Activated naive CD8-positive, alpha-beta T cell treated with anti-CD3 and anti-CD28 coated beads, Interleukin-2, amount 50 U/mL, for 24 hours (primary cell): ENCODE data around the gene ASB18.

Experiments
- ATAC-seq: fragments of 150-1000 bp; cut with Tn5 transposase; one replicate; pipeline ENCODE4 v1.10.0; 2021
- DNase-seq: peaks from one replicate; pipeline ENCODE4 v3.0.0; 2021
- H3K27ac Mint-ChIP-seq: one replicate; pipeline ENCODE4 v1.8.0; 2021; ENCODE audit warnings: mild to moderate bottlenecking, mixed read lengths
- H3K27me3 Mint-ChIP-seq: one replicate; pipeline ENCODE4 v1.8.0; 2021; ENCODE audit warnings: mixed read lengths
- H3K36me3 Mint-ChIP-seq: one replicate; pipeline ENCODE4 v1.8.0; 2021; ENCODE audit warnings: low read depth, mixed read lengths
- H3K4me1 Mint-ChIP-seq: one replicate; pipeline ENCODE4 v1.8.0; 2021; ENCODE audit warnings: mixed read lengths
- H3K4me3 Mint-ChIP-seq: one replicate; pipeline ENCODE4 v1.8.0; 2021; ENCODE audit warnings: mild to moderate bottlenecking, moderate library complexity, mixed read lengths
- H3K9me3 Mint-ChIP-seq: one replicate; pipeline ENCODE4 v1.8.0; 2021; ENCODE audit warnings: mixed read lengths

The ASB18 gene

GRCh38 chr2:236261452-236261851 is 2.8 kb downstream of the ASB18 start:
- H3K4me1 Mint-ChIP-seq = no peaks in the 10 kb centered on the region
- H3K9me3 Mint-ChIP-seq = peaks cover 7% of the 10 kb centered on the region
- ATAC-seq = no peak
- H3K4me3 Mint-ChIP-seq = no peak overlapping the region
- no peak overlapping the region for H3K27ac Mint-ChIP-seq
- peaks cover 7% of the 10 kb centered on the region for H3K27me3 Mint-ChIP-seq
- H3K36me3 Mint-ChIP-seq = no peaks in the 10 kb centered on the region
- DNase-seq = no peak

GRCh38 chr2:236259371-236259770 is 4.8 kb downstream of the ASB18 start:
- peaks cover 7% of the 10 kb centered on the region for H3K9me3 Mint-ChIP-seq
- H3K4me3 Mint-ChIP-seq = no peak overlapping the region
- DNase-seq = no peak
- H3K27me3 Mint-ChIP-seq = peaks cover 5% of the 10 kb centered on the region
- no peak for ATAC-seq
- no peaks in the 10 kb centered on the region for H3K36me3 Mint-ChIP-seq
- no peaks in the 10 kb centered on the region for H3K4me1 Mint-ChIP-seq
- no peak overlapping the region for H3K27ac Mint-ChIP-seq

- Mint-ChIP-seq H3K27me3 (peaks cover 5% of the 10 kb centered on the region), H3K4me3 (no peak overlapping the region), H3K36me3 (no peaks in the 10 kb centered on the region), H3K27ac (no peak overlapping the region), H3K9me3 (peaks cover 7% of the 10 kb centered on the region), H3K4me1 (no peaks in the 10 kb centered on the region)
- ATAC-seq (no peak), DNase-seq (no peak)
Observed at GRCh38 chr2:236257575-236257974, 6.6 kb downstream of the ASB18 start.

- H3K27me3 Mint-ChIP-seq = peaks cover 5% of the 10 kb centered on the region
- H3K9me3 Mint-ChIP-seq = peaks cover 7% of the 10 kb centered on the region
- no peak overlapping the region for H3K27ac Mint-ChIP-seq
Observed at GRCh38 chr2:236257136-236257535, 7.1 kb downstream of the ASB18 start.

GRCh38 chr2:236256366-236256985 is 7.7 kb downstream of the ASB18 start:
- no peak for DNase-seq
- ATAC-seq = no peak
- no peak overlapping the region for H3K4me3 Mint-ChIP-seq
- H3K27me3 Mint-ChIP-seq = peaks cover 8% of the 10 kb centered on the region
- no peaks in the 10 kb centered on the region for H3K4me1 Mint-ChIP-seq
- H3K9me3 Mint-ChIP-seq = peaks cover 4% of the 10 kb centered on the region
- no peak overlapping the region for H3K27ac Mint-ChIP-seq
- H3K36me3 Mint-ChIP-seq = no peaks in the 10 kb centered on the region

More at GRCh38 chr2:236257136-236257535, 7.1 kb downstream of the ASB18 start:
- no peak for ATAC-seq
- no peak for DNase-seq
- H3K4me3 Mint-ChIP-seq = no peak overlapping the region
- no peaks in the 10 kb centered on the region for H3K4me1 Mint-ChIP-seq
- H3K36me3 Mint-ChIP-seq = no peaks in the 10 kb centered on the region

GRCh38 chr2:236254674-236255073 is 9.5 kb downstream of the ASB18 start:
- DNase-seq = no peak
- Mint-ChIP-seq H3K4me1 (no peaks in the 10 kb centered on the region), H3K27me3 (peaks cover 11% of the 10 kb centered on the region), H3K4me3 (no peak overlapping the region), H3K36me3 (no peaks in the 10 kb centered on the region), H3K9me3 (no peaks in the 10 kb centered on the region), H3K27ac (no peak overlapping the region)
- no peak for ATAC-seq

GRCh38 chr2:236254001-236254400 is 10.2 kb downstream of the ASB18 start:
- Mint-ChIP-seq H3K36me3 (no peaks in the 10 kb centered on the region), H3K4me1 (no peaks in the 10 kb centered on the region), H3K27me3 (peaks cover 11% of the 10 kb centered on the region), H3K9me3 (no peaks in the 10 kb centered on the region), H3K4me3 (no peak overlapping the region), H3K27ac (no peak overlapping the region)
- ATAC-seq (no peak), DNase-seq (no peak)

- Mint-ChIP-seq H3K27me3 (peaks cover 11% of the 10 kb centered on the region), H3K27ac (no peak overlapping the region), H3K9me3 (no peaks in the 10 kb centered on the region), H3K4me1 (no peaks in the 10 kb centered on the region), H3K4me3 (no peak overlapping the region), H3K36me3 (no peaks in the 10 kb centered on the region)
- no peak for ATAC-seq
- DNase-seq = no peak
Observed at GRCh38 chr2:236252602-236253001, 11.6 kb downstream of the ASB18 start.

GRCh38 chr2:236250909-236251579 is 13.2 kb downstream of the ASB18 start:
- no peaks in the 10 kb centered on the region for H3K9me3 Mint-ChIP-seq
- no peak for ATAC-seq
- H3K4me3 Mint-ChIP-seq = no peak overlapping the region
- H3K4me1 Mint-ChIP-seq = no peaks in the 10 kb centered on the region
- H3K27ac Mint-ChIP-seq = no peak overlapping the region
- H3K27me3 Mint-ChIP-seq = peaks cover 16% of the 10 kb centered on the region
- no peak for DNase-seq
- no peaks in the 10 kb centered on the region for H3K36me3 Mint-ChIP-seq

GRCh38 chr2:236250286-236250685 is 13.9 kb downstream of the ASB18 start:
- DNase-seq = no peak
- Mint-ChIP-seq H3K4me3 (no peak overlapping the region), H3K27ac (no peak overlapping the region), H3K27me3 (peaks cover 18% of the 10 kb centered on the region), H3K4me1 (no peaks in the 10 kb centered on the region), H3K36me3 (no peaks in the 10 kb centered on the region), H3K9me3 (no peaks in the 10 kb centered on the region)
- no peak for ATAC-seq

GRCh38 chr2:236249066-236249465 is 15.1 kb downstream of the ASB18 start:
- no peak for ATAC-seq
- H3K27ac Mint-ChIP-seq = no peak overlapping the region

GRCh38 chr2:236246711-236247246 is 17.4 kb downstream of the ASB18 start:
- Mint-ChIP-seq H3K4me3 (no peak overlapping the region), H3K27me3 (peaks cover 20% of the 10 kb centered on the region), H3K4me1 (no peaks in the 10 kb centered on the region), H3K27ac (no peak overlapping the region), H3K9me3 (no peaks in the 10 kb centered on the region), H3K36me3 (no peaks in the 10 kb centered on the region)
- ATAC-seq = no peak
- no peak for DNase-seq

More at GRCh38 chr2:236249066-236249465, 15.1 kb downstream of the ASB18 start:
- no peak for DNase-seq
- Mint-ChIP-seq H3K27me3 (peaks cover 18% of the 10 kb centered on the region), H3K9me3 (no peaks in the 10 kb centered on the region), H3K4me3 (no peak overlapping the region), H3K36me3 (no peaks in the 10 kb centered on the region), H3K4me1 (no peaks in the 10 kb centered on the region)

GRCh38 chr2:236244256-236244655 is 19.9 kb downstream of the ASB18 start:
- Mint-ChIP-seq H3K27ac (no peak overlapping the region), H3K9me3 (no peaks in the 10 kb centered on the region), H3K4me1 (no peaks in the 10 kb centered on the region), H3K27me3 (peaks cover 30% of the 10 kb centered on the region), H3K36me3 (no peaks in the 10 kb centered on the region), H3K4me3 (no peak overlapping the region)
- ATAC-seq = no peak
- DNase-seq = no peak

GRCh38 chr2:236242057-236242495 is 22.1 kb downstream of the ASB18 start:
- H3K27ac Mint-ChIP-seq = no peak overlapping the region
- H3K9me3 Mint-ChIP-seq = no peaks in the 10 kb centered on the region
- ATAC-seq (no peak), DNase-seq (no peak)
- H3K27me3 Mint-ChIP-seq = peaks cover 39% of the 10 kb centered on the region
- no peak overlapping the region for H3K4me3 Mint-ChIP-seq
- H3K36me3 Mint-ChIP-seq = no peaks in the 10 kb centered on the region
- H3K4me1 Mint-ChIP-seq = no peaks in the 10 kb centered on the region
